Endothelial cell (in vitro differentiated cells): ENCODE results near the gene UGGT2. TPM values are rescaled to one million over a fixed set of nuclear protein-coding genes. Genes with fewer than 3 reads are reported as not detected.

Source experiments
- DNase-seq: peaks from one replicate; pipeline ENCODE4 v3.0.0; 2021; ENCODE audit warnings: low spot score
- H3K27ac Mint-ChIP-seq: one replicate; pipeline ENCODE4 v1.8.0; 2021; ENCODE audit warnings: mixed read lengths, inconsistent platforms; ENCODE audit not compliant: unreplicated experiment
- H3K27me3 Mint-ChIP-seq: one replicate; pipeline ENCODE4 v1.8.0; 2021; ENCODE audit warnings: mild to moderate bottlenecking, moderate library complexity, mixed read lengths, inconsistent platforms; ENCODE audit not compliant: unreplicated experiment
- H3K36me3 Mint-ChIP-seq: one replicate; pipeline ENCODE4 v1.8.0; 2021; ENCODE audit warnings: mild to moderate bottlenecking, low read depth, mixed read lengths, inconsistent platforms; ENCODE audit not compliant: unreplicated experiment
- H3K4me1 Mint-ChIP-seq: one replicate; pipeline ENCODE4 v1.8.0; 2021; ENCODE audit warnings: mild to moderate bottlenecking, mixed read lengths, inconsistent platforms; ENCODE audit not compliant: unreplicated experiment
- H3K4me3 Mint-ChIP-seq: one replicate; pipeline ENCODE4 v1.8.0; 2021; ENCODE audit warnings: mild to moderate bottlenecking, mixed read lengths, inconsistent platforms; ENCODE audit not compliant: unreplicated experiment
- H3K9me3 Mint-ChIP-seq: one replicate; pipeline ENCODE4 v1.8.0; 2021; ENCODE audit warnings: mixed read lengths, inconsistent platforms; ENCODE audit not compliant: unreplicated experiment
- CTCF ChIP-seq: fragments of 200-600 bp; sonication (generic); IDR thresholded peaks from one replicate; pipeline ENCODE4 v1.5.0; 2021; ENCODE audit warnings: antibody characterized with exemption; ENCODE audit not compliant: unreplicated experiment
- total RNA-seq: library from RNA; stranded (reverse); fragmentation: NEBNext Ultra II Directional; extraction: Animal tissue kit (Norgen Biotek cat#: 25700); gene quantifications from one replicate; pipeline ENCODE4 v1.2.1, GENCODE V29; 2021; ENCODE audit not compliant: unreplicated experiment

Gene UGGT2
- total RNA-seq, 1 donor from 2014 or later = 23.7 TPM

GRCh38 chr13:95841894-95842293, 211.3 kb downstream of the UGGT2 start:
- peaks cover 16% of the 10 kb centered on the region for H3K36me3 Mint-ChIP-seq
- no peak for TF ChIP-seq CTCF
- DNase-seq = no peak
- H3K4me1 Mint-ChIP-seq = no peaks in the 10 kb centered on the region
- H3K4me3 Mint-ChIP-seq = no peak overlapping the region
- peaks cover 13% of the 10 kb centered on the region for H3K9me3 Mint-ChIP-seq
- H3K27me3 Mint-ChIP-seq = peaks cover 2% of the 10 kb centered on the region
- H3K27ac Mint-ChIP-seq = no peak overlapping the region

- Mint-ChIP-seq H3K27me3 (no peaks in the 10 kb centered on the region), H3K4me3 (no peak overlapping the region), H3K4me1 (peaks cover 16% of the 10 kb centered on the region), H3K27ac (no peak overlapping the region), H3K9me3 (no peaks in the 10 kb centered on the region), H3K36me3 (peaks cover 12% of the 10 kb centered on the region)
- peak; percentile 93 for TF ChIP-seq CTCF
- DNase-seq = peak; percentile 75
These were observed 219.0 kb downstream of the UGGT2 start for GRCh38 chr13:95834134-95834765.

- TF ChIP-seq CTCF = no peak
- peak overlapping the region; percentile 53 for H3K27ac Mint-ChIP-seq
- H3K27me3 Mint-ChIP-seq = no peaks in the 10 kb centered on the region
- H3K9me3 Mint-ChIP-seq = no peaks in the 10 kb centered on the region
- DNase-seq = no peak
- H3K4me1 Mint-ChIP-seq = peaks cover 16% of the 10 kb centered on the region
- H3K36me3 Mint-ChIP-seq = peaks cover 14% of the 10 kb centered on the region
- no peak overlapping the region for H3K4me3 Mint-ChIP-seq
These were observed 219.5 kb downstream of the UGGT2 start for GRCh38 chr13:95833719-95834118.

GRCh38 chr13:95833126-95833525, 220.1 kb downstream of the UGGT2 start:
- Mint-ChIP-seq H3K27me3 (no peaks in the 10 kb centered on the region), H3K36me3 (peaks cover 15% of the 10 kb centered on the region), H3K4me1 (peaks cover 16% of the 10 kb centered on the region), H3K9me3 (no peaks in the 10 kb centered on the region), H3K27ac (no peak overlapping the region), H3K4me3 (no peak overlapping the region)
- no peak for TF ChIP-seq CTCF
- no peak for DNase-seq

- Mint-ChIP-seq H3K27ac (no peak overlapping the region), H3K4me1 (no peaks in the 10 kb centered on the region), H3K4me3 (no peak overlapping the region), H3K9me3 (no peaks in the 10 kb centered on the region), H3K27me3 (no peaks in the 10 kb centered on the region), H3K36me3 (peaks cover 4% of the 10 kb centered on the region)
- DNase-seq = no peak
- no peak for TF ChIP-seq CTCF
These were observed 230.9 kb downstream of the UGGT2 start for GRCh38 chr13:95822303-95822702.
